MM.1S (cell line): ENCODE results near the gene CCDC107.

Experiments used
- DNase-seq: peaks from one replicate; pipeline ENCODE4 v3.0.0-alpha.2; 2015
- H2AFZ ChIP-seq: fragments of 300-600 bp; sonication (generic); 2 replicates; pipeline ENCODE4 v1.6.0; 2016; ENCODE audit warnings: antibody characterized with exemption, low read length
- H3F3A ChIP-seq: fragments of 300-600 bp; sonication (generic); 2 replicates; pipeline ENCODE4 v1.6.1; 2016; ENCODE audit warnings: mild to moderate bottlenecking, antibody characterized with exemption, low read length, moderate library complexity, mixed read lengths; ENCODE audit not compliant: insufficient read depth
- H3K27ac ChIP-seq: fragments of 300-600 bp; sonication (generic); 2 replicates; pipeline ENCODE4 v1.5.1; 2016; ENCODE audit warnings: mild to moderate bottlenecking, low read length
- H3K27me3 ChIP-seq: fragments of 300-600 bp; sonication (generic); replicated peaks from 2 replicates; pipeline ENCODE4 v1.6.0; 2016; ENCODE audit warnings: low read length; ENCODE audit not compliant: insufficient read depth
- H3K36me3 ChIP-seq: fragments of 300-600 bp; sonication (generic); replicated peaks from 2 replicates; pipeline ENCODE4 v1.6.1; 2016; ENCODE audit warnings: mild to moderate bottlenecking, low read length, mixed read lengths; ENCODE audit not compliant: insufficient read depth
- H3K4me1 ChIP-seq: fragments of 300-600 bp; sonication (generic); 2 replicates; pipeline ENCODE4 v1.6.1; 2016; ENCODE audit warnings: low read length, mixed read lengths
- H3K4me2 ChIP-seq: fragments of 300-600 bp; sonication (generic); 2 replicates; pipeline ENCODE4 v1.6.0; 2016; ENCODE audit warnings: low read depth, low read length
- H3K4me3 ChIP-seq: fragments of 300-600 bp; sonication (generic); 2 replicates; pipeline ENCODE4 v1.5.1; 2016; ENCODE audit warnings: low read length, mixed read lengths
- H3K79me2 ChIP-seq: fragments of 300-600 bp; sonication (generic); 2 replicates; pipeline ENCODE4 v1.6.1; 2016; ENCODE audit warnings: mixed run types, low read length, mixed read lengths
- H3K9ac ChIP-seq: fragments of 300-600 bp; sonication (generic); 2 replicates; pipeline ENCODE4 v1.6.1; 2016; ENCODE audit warnings: low read length, mixed read lengths
- H3K9me2 ChIP-seq: fragments of 300-600 bp; sonication (generic); replicated peaks from 2 replicates; pipeline ENCODE4 v1.6.1; 2016; ENCODE audit warnings: mild to moderate bottlenecking, low read length, mixed read lengths; ENCODE audit not compliant: insufficient read depth
- H3K9me3 ChIP-seq: fragments of 300-600 bp; sonication (generic); replicated peaks from 2 replicates; pipeline ENCODE4 v1.6.1; 2016; ENCODE audit warnings: mild to moderate bottlenecking, low read length, mixed read lengths; ENCODE audit not compliant: insufficient read depth
- H4K20me1 ChIP-seq: fragments of 300-600 bp; sonication (generic); 2 replicates; pipeline ENCODE4 v1.6.1; 2016; ENCODE audit warnings: mild to moderate bottlenecking, low read length, moderate library complexity, mixed read lengths; ENCODE audit not compliant: insufficient read depth
- EZH2 ChIP-seq: fragments of 300-600 bp; sonication (generic); optimal IDR thresholded peaks from 2 replicates; pipeline ENCODE3; 2017; ENCODE audit warnings: low read depth, mild to moderate bottlenecking, antibody characterized with exemption, low read length, mixed read lengths
- EZH2phosphoT487 ChIP-seq: fragments of 300-600 bp; sonication (generic); IDR thresholded peaks from 2 replicates; pipeline ENCODE4 v1.6.1; 2018; ENCODE audit warnings: antibody characterized with exemption, low read length
- TF ChIP-seq, protein P1 (sequence below): fragments of 300-600 bp; sonication (generic); IDR thresholded peaks from 2 replicates; pipeline ENCODE4 v1.5.1; 2016; ENCODE audit warnings: antibody characterized with exemption, low read length, mixed read lengths

The CCDC107 gene

DNA sequence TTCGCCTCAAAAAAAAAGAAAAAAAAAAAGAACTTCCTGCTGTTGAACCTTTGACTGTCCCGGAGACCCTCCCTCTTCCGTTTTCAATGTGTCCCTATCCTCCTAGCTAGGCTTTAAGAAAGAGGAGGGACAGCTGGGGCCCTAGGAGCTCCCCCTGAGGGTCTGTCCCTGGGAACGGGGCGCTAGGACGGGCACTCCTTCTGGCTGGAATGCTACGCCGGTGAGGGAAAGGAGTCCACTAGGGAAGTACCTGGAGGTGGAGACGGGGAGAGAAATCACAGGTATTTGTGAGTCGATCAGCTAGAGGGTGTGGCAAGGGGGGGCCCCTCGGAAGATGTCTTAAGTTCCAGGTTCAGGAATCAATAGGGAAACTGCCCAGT is 11.9 kb upstream of the CCDC107 start:
- peaks cover 4% of the 10 kb centered on the region for H3K4me1 ChIP-seq
- no peaks in the 10 kb centered on the region for H3F3A ChIP-seq
- no peaks in the 10 kb centered on the region for H3K9me3 ChIP-seq
- DNase-seq, result no peak
- no peaks in the 10 kb centered on the region for H3K9me2 ChIP-seq
- H3K9ac ChIP-seq, result peak overlapping the region; percentile 54; the same call in 1 of the 2 replicates
- H2AFZ ChIP-seq, result peak overlapping the region; percentile 97
- no peak overlapping the region for H3K27ac ChIP-seq
- peak overlapping the region; percentile 96 for H3K4me2 ChIP-seq
- no peaks in the 10 kb centered on the region for H3K79me2 ChIP-seq
- TF ChIP-seq EZH2 (no peak), EZH2phosphoT487 (no peak)
- TF ChIP-seq, protein P1, sequence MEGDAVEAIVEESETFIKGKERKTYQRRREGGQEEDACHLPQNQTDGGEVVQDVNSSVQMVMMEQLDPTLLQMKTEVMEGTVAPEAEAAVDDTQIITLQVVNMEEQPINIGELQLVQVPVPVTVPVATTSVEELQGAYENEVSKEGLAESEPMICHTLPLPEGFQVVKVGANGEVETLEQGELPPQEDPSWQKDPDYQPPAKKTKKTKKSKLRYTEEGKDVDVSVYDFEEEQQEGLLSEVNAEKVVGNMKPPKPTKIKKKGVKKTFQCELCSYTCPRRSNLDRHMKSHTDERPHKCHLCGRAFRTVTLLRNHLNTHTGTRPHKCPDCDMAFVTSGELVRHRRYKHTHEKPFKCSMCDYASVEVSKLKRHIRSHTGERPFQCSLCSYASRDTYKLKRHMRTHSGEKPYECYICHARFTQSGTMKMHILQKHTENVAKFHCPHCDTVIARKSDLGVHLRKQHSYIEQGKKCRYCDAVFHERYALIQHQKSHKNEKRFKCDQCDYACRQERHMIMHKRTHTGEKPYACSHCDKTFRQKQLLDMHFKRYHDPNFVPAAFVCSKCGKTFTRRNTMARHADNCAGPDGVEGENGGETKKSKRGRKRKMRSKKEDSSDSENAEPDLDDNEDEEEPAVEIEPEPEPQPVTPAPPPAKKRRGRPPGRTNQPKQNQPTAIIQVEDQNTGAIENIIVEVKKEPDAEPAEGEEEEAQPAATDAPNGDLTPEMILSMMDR, result no peak
- no peaks in the 10 kb centered on the region for H4K20me1 ChIP-seq
- no peaks in the 10 kb centered on the region for H3K27me3 ChIP-seq
- H3K36me3 ChIP-seq, result no peaks in the 10 kb centered on the region
- peak overlapping the region; percentile 68 for H3K4me3 ChIP-seq

DNA sequence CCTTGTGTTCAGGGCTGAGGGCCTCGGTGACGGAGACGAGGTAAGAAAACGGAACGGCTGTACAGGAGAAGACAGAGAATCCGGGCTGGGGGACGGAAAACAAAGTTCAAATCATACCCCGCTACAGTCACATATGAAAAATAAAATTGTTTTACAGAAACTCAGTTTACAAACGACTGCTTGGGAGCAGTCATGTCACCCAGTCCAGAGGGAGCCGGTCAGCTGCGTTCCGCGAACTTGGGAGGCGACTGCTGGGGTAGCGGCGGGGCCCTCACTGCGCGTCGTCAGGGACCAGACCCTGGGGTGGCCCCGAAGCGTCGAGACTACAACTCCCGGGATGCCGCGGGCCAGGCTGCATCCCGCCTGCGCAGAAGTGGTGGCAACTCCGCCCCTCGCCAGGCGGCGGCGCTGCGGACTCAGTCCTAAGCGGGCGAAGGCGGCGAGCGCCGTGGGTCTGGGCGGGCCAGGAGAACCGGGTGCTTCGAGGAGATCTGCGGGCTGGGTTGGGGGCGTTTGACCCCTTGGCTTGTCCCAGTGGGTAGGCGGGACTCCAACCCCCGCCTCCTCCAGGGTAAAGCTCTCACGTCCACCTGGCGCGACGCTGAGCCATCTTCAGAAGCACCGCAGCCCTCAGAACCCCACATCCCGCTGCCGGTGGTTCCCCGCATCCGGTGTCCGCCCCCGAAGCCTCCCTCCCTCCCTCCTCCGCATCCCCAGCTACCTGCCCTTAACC is 11.4 kb upstream of the CCDC107 start:
- Histone ChIP-seq H3K9ac (peak overlapping the region; percentile 54; the same call in 1 of the 2 replicates), H3K9me2 (no peaks in the 10 kb centered on the region), H3K4me3 (peak overlapping the region; percentile 68), H3K9me3 (no peaks in the 10 kb centered on the region), H4K20me1 (no peaks in the 10 kb centered on the region), H3K27me3 (no peaks in the 10 kb centered on the region), H3K4me2 (peak overlapping the region; percentile 96), H3K27ac (no peak overlapping the region), H3K4me1 (peaks cover 4% of the 10 kb centered on the region), H2AFZ (peak overlapping the region; percentile 97), H3K36me3 (no peaks in the 10 kb centered on the region), H3K79me2 (no peaks in the 10 kb centered on the region), H3F3A (no peaks in the 10 kb centered on the region)
- DNase-seq, result peak; percentile 88
- TF ChIP-seq, protein P1, result peak; percentile 86
- TF ChIP-seq EZH2phosphoT487, result no peak
- TF ChIP-seq EZH2, result no peak

DNA sequence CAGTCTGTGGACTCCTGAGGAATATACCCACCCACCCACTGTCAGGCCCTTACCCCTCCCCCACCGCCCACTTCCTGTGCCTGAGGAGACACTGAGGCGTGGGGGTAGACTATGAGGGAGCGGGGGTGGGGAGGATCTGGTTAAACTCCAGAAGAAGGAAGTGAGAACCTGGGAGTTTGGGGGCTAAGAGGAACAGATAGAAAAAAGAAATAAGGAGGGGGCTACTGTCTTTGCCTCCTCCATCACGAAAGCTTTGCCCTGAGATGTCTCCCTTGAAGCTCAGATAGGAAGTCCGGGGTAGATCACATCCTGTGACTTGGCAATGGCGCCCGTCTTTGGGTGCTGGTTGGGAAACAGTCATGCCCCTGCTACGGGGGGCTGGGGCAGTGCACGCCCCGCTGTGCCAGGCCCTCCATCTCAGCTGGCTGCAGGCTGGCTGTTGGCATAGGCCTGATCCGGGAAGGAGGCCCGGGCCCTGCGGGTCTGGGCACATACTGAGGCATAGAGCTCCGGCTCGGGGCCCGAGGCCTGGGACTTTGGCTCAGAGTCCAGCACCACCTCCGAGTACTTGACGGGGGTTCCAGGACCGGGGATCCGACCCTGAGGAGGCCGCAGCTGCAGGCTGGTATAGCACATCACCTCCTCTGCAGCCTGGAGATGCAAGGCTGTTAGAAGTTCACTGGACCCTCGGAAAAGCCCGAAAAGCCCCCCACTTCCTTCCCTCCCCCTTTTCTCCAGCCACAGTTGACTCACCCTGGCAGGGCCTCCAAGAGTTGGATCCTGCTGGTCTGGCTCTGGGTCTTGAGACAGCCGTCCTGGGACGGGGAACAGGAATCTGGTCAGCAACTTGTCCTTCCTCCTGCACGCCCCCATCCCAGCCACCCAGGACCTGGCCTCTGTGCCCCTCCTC is 8.4 kb upstream of the CCDC107 start:
- Histone ChIP-seq H3F3A (no peaks in the 10 kb centered on the region), H3K79me2 (no peaks in the 10 kb centered on the region), H3K9me3 (no peaks in the 10 kb centered on the region), H3K27ac (no peak overlapping the region), H3K9me2 (no peaks in the 10 kb centered on the region), H3K4me2 (no peak overlapping the region), H3K27me3 (no peaks in the 10 kb centered on the region), H3K4me3 (no peak overlapping the region), H4K20me1 (no peaks in the 10 kb centered on the region), H3K36me3 (no peaks in the 10 kb centered on the region), H2AFZ (no peak overlapping the region), H3K9ac (no peak overlapping the region), H3K4me1 (peaks cover 4% of the 10 kb centered on the region)
- no peak for DNase-seq
- no peak for TF ChIP-seq EZH2phosphoT487
- no peak for TF ChIP-seq EZH2
- TF ChIP-seq, protein P1, result no peak
